Natural killer cell (primary cell): Measurements from ENCODE around the gene CPEB2. TPM values are rescaled to one million over a fixed set of nuclear protein-coding genes. Genes with fewer than 3 reads are reported as not detected.

Experiments used
- ATAC-seq, 3 donors: fragments of 150-1000 bp in 2 of 3; fragments of 200-7000 bp in 1 of 3; cut with Tn5 transposase; 1 replicate in 1 of 3; 2 replicates in 2 of 3; pipeline ENCODE4 v1.10.0; 2021; ENCODE audit warnings: mild to moderate bottlenecking in 2 of 3, moderate library complexity in 2 of 3
- DNase-seq, 2 donors: peaks; one replicate each; pipeline versions ENCODE4 v3.0.0 to v3.0.0-alpha.2; 2013 to 2021; ENCODE audit warnings: mixed read lengths in 1 of 2
- H3K27ac ChIP-seq: one replicate; pipeline ENCODE4 v1.5.1; 2013; ENCODE audit warnings: mild to moderate bottlenecking, low read length
- H3K27me3 ChIP-seq: one replicate; pipeline ENCODE4 v1.6.1; 2013; ENCODE audit warnings: low read length; ENCODE audit not compliant: control insufficient read depth, insufficient read depth
- H3K36me3 ChIP-seq: one replicate; pipeline ENCODE4 v1.6.1; 2013; ENCODE audit warnings: low read length; ENCODE audit not compliant: control insufficient read depth, insufficient read depth
- H3K4me1 ChIP-seq: one replicate; pipeline ENCODE4 v1.6.1; 2013; ENCODE audit warnings: low read length; ENCODE audit not compliant: control insufficient read depth, insufficient read depth
- H3K4me3 ChIP-seq: one replicate; pipeline ENCODE4 v1.5.1; 2013; ENCODE audit warnings: low read length
- H3K9me3 ChIP-seq: one replicate; pipeline ENCODE4 v1.6.1; 2013; ENCODE audit warnings: low read length; ENCODE audit not compliant: control insufficient read depth, insufficient read depth
- H3K27ac Mint-ChIP-seq, 2 donors: one replicate each; pipeline ENCODE4 v1.8.0; 2022; ENCODE audit warnings: mild to moderate bottlenecking in 2 of 2, mixed read lengths in 2 of 2, moderate library complexity in 1 of 2
- H3K27me3 Mint-ChIP-seq, 2 donors: one replicate each; pipeline ENCODE4 v1.8.0; 2022; ENCODE audit warnings: low read depth in 2 of 2, mixed read lengths in 2 of 2
- H3K36me3 Mint-ChIP-seq: one replicate; pipeline ENCODE4 v1.8.0; 2022; ENCODE audit warnings: mixed read lengths
- H3K4me1 Mint-ChIP-seq, 2 donors: one replicate each; pipeline ENCODE4 v1.8.0; 2022; ENCODE audit warnings: mixed read lengths in 2 of 2
- H3K4me3 Mint-ChIP-seq: one replicate; pipeline ENCODE4 v1.8.0; 2022; ENCODE audit warnings: mild to moderate bottlenecking, moderate library complexity, mixed read lengths
- H3K9me3 Mint-ChIP-seq, 2 donors: one replicate each; pipeline ENCODE4 v1.8.0; 2022; ENCODE audit warnings: mixed read lengths in 2 of 2
- WGBS: methylation state at CpG from one replicate; pipeline ENCODE4 v1.1.7; 2013; ENCODE audit warnings: missing lambda C conversion rate; ENCODE audit not compliant: insufficient coverage; 5-methylcytosine and 5-hydroxymethylcytosine counted together
- intact Hi-C: fragments of 100-400 bp; cut with micrococcal nuclease; formaldehyde crosslinking; loops from one replicate; pipeline ENCODE4 v1.14.2; 2022
- total RNA-seq, 4 donors: library from RNA; stranded (reverse); fragments of 120-200 nt in 1 of 4; gene quantifications; one replicate each; pipeline versions ENCODE4 v1.2.3 to v1.2.4, GENCODE V29; 2013 to 2022
- TF ChIP-seq, protein P1 (sequence below): fragments of 200-600 bp; IDR thresholded peaks from one replicate; pipeline ENCODE4 v1.8.0; 2022; ENCODE audit warnings: antibody characterized with exemption

The CPEB2 gene
- total RNA-seq, 3 donors from 2014 or later (not counting 1 experiment from before 2014, with no cell fraction given), result 24.7 to 32.5 (median 29.0) TPM

DNA sequence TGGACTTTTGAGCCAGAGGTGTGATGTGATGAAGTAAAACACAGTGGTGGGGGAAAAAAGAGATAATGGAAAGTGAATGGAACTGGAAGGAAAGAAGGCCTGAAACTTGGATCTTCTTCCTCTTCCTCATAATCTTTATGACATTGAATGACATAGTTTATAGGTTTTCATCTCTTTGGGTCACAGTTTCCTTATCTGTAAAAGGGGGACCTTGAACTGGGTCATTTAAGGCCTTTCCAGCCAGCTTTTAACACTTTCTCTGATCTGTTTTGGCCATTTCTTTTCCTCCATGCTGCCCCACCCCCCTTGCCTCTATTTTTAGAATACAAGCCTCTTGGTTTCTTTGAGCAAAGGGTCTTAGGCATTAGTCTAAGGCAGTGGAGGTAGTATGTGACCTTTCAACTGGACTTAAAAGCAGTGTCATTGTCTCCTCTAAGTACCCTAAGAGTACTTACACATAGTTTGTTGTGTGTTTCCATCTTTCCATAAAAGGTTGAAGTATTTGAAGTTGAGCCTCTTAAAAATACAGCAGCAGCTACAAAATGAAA lies 7.8 kb downstream of the CPEB2 start:
- Mint-ChIP-seq H3K36me3 (no peaks in the 10 kb centered on the region), H3K27ac (no peak overlapping the region), H3K27me3 (no peaks in the 10 kb centered on the region), H3K4me3 (no peak overlapping the region), H3K9me3 (no peaks in the 10 kb centered on the region), H3K4me1 (peaks cover 20 to 21% of the 10 kb centered on the region in 2 donors)
- H3K27me3 ChIP-seq, result no peaks in the 10 kb centered on the region
- H3K9me3 ChIP-seq, result no peaks in the 10 kb centered on the region
- DNase-seq, result no peak
- no peak overlapping the region for H3K27ac ChIP-seq
- intact Hi-C loops, result no loop called here
- TF ChIP-seq, protein P1, sequence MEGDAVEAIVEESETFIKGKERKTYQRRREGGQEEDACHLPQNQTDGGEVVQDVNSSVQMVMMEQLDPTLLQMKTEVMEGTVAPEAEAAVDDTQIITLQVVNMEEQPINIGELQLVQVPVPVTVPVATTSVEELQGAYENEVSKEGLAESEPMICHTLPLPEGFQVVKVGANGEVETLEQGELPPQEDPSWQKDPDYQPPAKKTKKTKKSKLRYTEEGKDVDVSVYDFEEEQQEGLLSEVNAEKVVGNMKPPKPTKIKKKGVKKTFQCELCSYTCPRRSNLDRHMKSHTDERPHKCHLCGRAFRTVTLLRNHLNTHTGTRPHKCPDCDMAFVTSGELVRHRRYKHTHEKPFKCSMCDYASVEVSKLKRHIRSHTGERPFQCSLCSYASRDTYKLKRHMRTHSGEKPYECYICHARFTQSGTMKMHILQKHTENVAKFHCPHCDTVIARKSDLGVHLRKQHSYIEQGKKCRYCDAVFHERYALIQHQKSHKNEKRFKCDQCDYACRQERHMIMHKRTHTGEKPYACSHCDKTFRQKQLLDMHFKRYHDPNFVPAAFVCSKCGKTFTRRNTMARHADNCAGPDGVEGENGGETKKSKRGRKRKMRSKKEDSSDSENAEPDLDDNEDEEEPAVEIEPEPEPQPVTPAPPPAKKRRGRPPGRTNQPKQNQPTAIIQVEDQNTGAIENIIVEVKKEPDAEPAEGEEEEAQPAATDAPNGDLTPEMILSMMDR, result no peak
- peaks cover 33% of the 10 kb centered on the region for H3K36me3 ChIP-seq
- no peaks in the 10 kb centered on the region for H3K4me1 ChIP-seq
- ATAC-seq, result no peak
- no peak overlapping the region for H3K4me3 ChIP-seq

DNA sequence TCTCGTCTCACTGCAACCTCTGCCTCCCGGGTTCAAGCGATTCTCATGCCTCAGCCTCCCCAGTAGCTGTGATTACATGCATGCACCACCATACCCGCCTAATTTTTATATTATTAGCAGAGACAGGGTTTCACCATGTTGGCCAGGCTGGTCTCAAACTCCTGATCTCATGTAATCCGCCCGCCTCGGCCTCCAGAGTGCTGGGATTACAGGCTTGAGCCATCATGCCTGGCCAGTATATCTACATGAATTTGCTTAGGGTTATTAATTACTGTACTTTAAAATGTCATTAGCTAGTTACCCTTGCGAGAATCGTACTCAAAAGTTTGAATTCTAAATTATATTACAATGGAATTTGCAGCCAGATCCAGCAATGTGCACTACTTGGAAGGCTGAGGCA lies 8.9 kb downstream of the CPEB2 start:
- peaks cover 40% of the 10 kb centered on the region for H3K36me3 ChIP-seq
- no peak overlapping the region for H3K27ac ChIP-seq
- 99% methylated on average over 9 of the region's 9 CpGs for WGBS
- no peaks in the 10 kb centered on the region for H3K9me3 Mint-ChIP-seq
- peaks cover 10 to 16% of the 10 kb centered on the region in 2 donors for H3K4me1 Mint-ChIP-seq
- TF ChIP-seq, protein P1, result no peak
- no peak overlapping the region for H3K4me3 Mint-ChIP-seq
- no peak overlapping the region for H3K4me3 ChIP-seq
- no peaks in the 10 kb centered on the region for H3K9me3 ChIP-seq
- H3K36me3 Mint-ChIP-seq, result no peaks in the 10 kb centered on the region
- DNase-seq (no peak), ATAC-seq (no peak)
- no peaks in the 10 kb centered on the region for H3K27me3 Mint-ChIP-seq
- no peaks in the 10 kb centered on the region for H3K4me1 ChIP-seq
- no peak overlapping the region for H3K27ac Mint-ChIP-seq
- no peaks in the 10 kb centered on the region for H3K27me3 ChIP-seq
- intact Hi-C loops, result no loop called here

DNA sequence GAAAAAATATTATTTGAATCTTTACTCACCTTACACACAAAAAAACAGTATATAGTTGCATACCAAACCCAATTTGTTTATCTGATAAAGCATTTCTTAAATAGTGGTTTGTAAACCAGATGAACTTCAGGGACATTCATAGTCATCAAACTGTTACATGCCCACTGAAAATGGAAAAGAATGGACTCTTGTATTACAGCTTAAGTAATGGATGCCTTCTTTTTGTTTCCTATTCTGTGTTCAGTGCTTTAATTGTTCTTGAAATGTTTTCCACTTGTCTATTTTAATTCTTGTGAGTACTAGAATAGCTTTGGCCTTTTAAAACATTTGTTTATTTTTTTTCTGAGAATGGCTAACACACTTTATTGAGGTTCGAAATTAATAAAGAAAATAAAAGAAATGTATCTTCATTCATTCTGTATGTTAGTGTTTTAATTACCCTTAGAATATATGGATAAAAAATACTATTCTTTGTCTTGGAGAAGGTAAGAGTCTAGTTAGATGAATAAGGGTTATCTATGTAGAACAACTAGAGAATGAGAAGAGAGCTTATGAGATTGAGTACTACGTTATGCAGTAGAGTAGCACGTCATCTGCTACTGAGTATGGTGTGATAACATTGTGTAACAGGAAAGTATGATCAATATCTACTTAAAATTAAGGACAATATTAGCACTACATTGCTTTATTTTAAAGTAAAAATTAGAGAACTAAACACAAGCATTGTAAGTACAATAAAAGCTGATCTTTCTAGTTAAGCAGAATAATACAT lies 9.9 kb downstream of the CPEB2 start:
- intact Hi-C loops, result no loop called here
- Mint-ChIP-seq H3K36me3 (no peaks in the 10 kb centered on the region), H3K27ac (no peak overlapping the region)

More for the DNA sequence above, 9.9 kb downstream of the CPEB2 start:
- H3K36me3 ChIP-seq, result peaks cover 43% of the 10 kb centered on the region
- no peaks in the 10 kb centered on the region for H3K9me3 ChIP-seq
- no peak for ATAC-seq
- H3K4me3 ChIP-seq, result no peak overlapping the region
- Mint-ChIP-seq H3K4me3 (no peak overlapping the region), H3K4me1 (peaks cover 10 to 11% of the 10 kb centered on the region in 2 donors), H3K9me3 (no peaks in the 10 kb centered on the region), H3K27me3 (no peaks in the 10 kb centered on the region)
- H3K4me1 ChIP-seq, result no peaks in the 10 kb centered on the region
- no peak overlapping the region for H3K27ac ChIP-seq
- TF ChIP-seq, protein P1, result no peak
- DNase-seq, result no peak
- WGBS, result no CpG with 5 or more reads among the region's 3 CpGs
- H3K27me3 ChIP-seq, result no peaks in the 10 kb centered on the region
